NOMO-1 treated with dmso at 0.1 percent for 144 hours (cell line): ENCODE measurements around the gene TNFAIP8L3.
A peak's percentile ranks its signal among the peaks of the same experiment; 100 is the strongest.
"Not testable (repeated sequence)": the region's sequence is repeated elsewhere in the genome, so short reads cannot be mapped to it uniquely, and the experiment has no call there.

Experiments used
- DNase-seq: peaks from one replicate; lab custom pipeline; 2025; ENCODE audit not compliant: unreplicated experiment; lab: John Stamatoyannopoulos, UW

The TNFAIP8L3 gene

GRCh38 chr15:51094606-51095569 lies at the start of gene TNFAIP8L3:
TSS of gene TNFAIP8L3 (minus strand) at chr15:51094906. CDS start at chr15:51094595, 311 bp downstream.
- DNase-seq: no peak

GRCh38 chr15:51144021-51144532 lies 49.4 kb upstream of the TNFAIP8L3 start:
- no peak for DNase-seq

GRCh38 chr15:51140347-51140746 lies 45.6 kb upstream of the TNFAIP8L3 start:
- DNase-seq: not testable (repeated sequence)

GRCh38 chr15:51139091-51139490 lies 44.4 kb upstream of the TNFAIP8L3 start:
- no peak for DNase-seq

GRCh38 chr15:51137880-51138430 lies 43.2 kb upstream of the TNFAIP8L3 start:
- no peak for DNase-seq

- DNase-seq: no peak
Measured at GRCh38 chr15:51137024-51137423, 42.3 kb upstream of the TNFAIP8L3 start.

GRCh38 chr15:51135276-51135675 lies 40.6 kb upstream of the TNFAIP8L3 start:
- no peak for DNase-seq

GRCh38 chr15:51134416-51135199 lies 39.9 kb upstream of the TNFAIP8L3 start:
- no peak for DNase-seq

- no peak for DNase-seq
Measured at GRCh38 chr15:51133140-51133765, 38.5 kb upstream of the TNFAIP8L3 start.

GRCh38 chr15:51132384-51133139 lies 37.9 kb upstream of the TNFAIP8L3 start:
- DNase-seq: no peak

GRCh38 chr15:51131596-51132290 lies 37.0 kb upstream of the TNFAIP8L3 start:
- no peak for DNase-seq

GRCh38 chr15:51130344-51130743 lies 35.6 kb upstream of the TNFAIP8L3 start:
- DNase-seq: no peak

- no peak for DNase-seq
Measured at GRCh38 chr15:51129535-51130188, 35.0 kb upstream of the TNFAIP8L3 start.

GRCh38 chr15:51128701-51129100 lies 34.0 kb upstream of the TNFAIP8L3 start:
- no peak for DNase-seq

- DNase-seq: peak; percentile 64
Measured at GRCh38 chr15:51126842-51127241, 32.1 kb upstream of the TNFAIP8L3 start.

- DNase-seq: not testable (repeated sequence)
Measured at GRCh38 chr15:51123002-51123401, 28.3 kb upstream of the TNFAIP8L3 start.

- DNase-seq: no peak
Measured at GRCh38 chr15:51121631-51122225, 27.0 kb upstream of the TNFAIP8L3 start.

- DNase-seq: peak; percentile 7
Measured at GRCh38 chr15:51121118-51121517, 26.4 kb upstream of the TNFAIP8L3 start.

- DNase-seq: no peak
Measured at GRCh38 chr15:51119120-51119519, 24.4 kb upstream of the TNFAIP8L3 start.
